HCT116 (cell line): ENCODE measurements around the gene CELF2.

Experiments
- EGR1 ChIP-seq: IDR thresholded peaks from 2 replicates; pipeline ENCODE4 v1.6.1; 2012; ENCODE audit warnings: low read depth
- EZH2 ChIP-seq: fragments of 200-600 bp; sonication (generic); IDR thresholded peaks from 2 replicates; pipeline ENCODE4 v1.6.1; 2017; ENCODE audit warnings: antibody characterized with exemption, mixed run types
- POLR2A ChIP-seq: IDR thresholded peaks from 2 replicates; pipeline ENCODE4 v1.7.0; 2011; ENCODE audit warnings: borderline replicate concordance; ENCODE audit not compliant: insufficient read depth, insufficient read length; ENCODE audit errors: extremely low read depth
- POLR2AphosphoS5 ChIP-seq: IDR thresholded peaks from 2 replicates; pipeline ENCODE4 v1.6.1; 2011; ENCODE audit warnings: mild to moderate bottlenecking, low read depth, low read length, moderate library complexity
- SIN3A ChIP-seq: IDR thresholded peaks from 2 replicates; pipeline ENCODE4 v1.6.1; 2012; ENCODE audit warnings: low read depth
- YY1 ChIP-seq: IDR thresholded peaks from 2 replicates; pipeline ENCODE4 v1.6.1; 2011; ENCODE audit warnings: low read length, low read depth, moderate library complexity, mild to moderate bottlenecking; ENCODE audit not compliant: insufficient replicate concordance; ENCODE audit errors: extremely low read depth
- ZFX ChIP-seq: fragments of 450-650 bp; IDR thresholded peaks from 2 replicates; pipeline ENCODE4 v1.6.1; 2017
- TF ChIP-seq, protein P1 (sequence below), 3 experiments: fragments of 200-600 bp in 1 of 3; sonication (generic) in 1 of 3; IDR thresholded peaks in 2 of 3; conservative IDR thresholded peaks in 1 of 3; 2 replicates each; pipeline ENCODE4 v1.5.1; 2012 to 2017; ENCODE audit warnings: low read depth in 2 of 3, low read length in 2 of 3, antibody characterized with exemption in 1 of 3, borderline replicate concordance in 1 of 3, control low read depth in 1 of 3, mild to moderate bottlenecking in 1 of 3, mixed read lengths in 1 of 3, mixed run types in 1 of 3, moderate library complexity in 1 of 3; ENCODE audit not compliant: insufficient read depth in 1 of 3
- TF ChIP-seq, protein P2 (sequence below): IDR thresholded peaks from 2 replicates; pipeline ENCODE4 v1.6.1; 2012

- TF ChIP-seq, protein P1, sequence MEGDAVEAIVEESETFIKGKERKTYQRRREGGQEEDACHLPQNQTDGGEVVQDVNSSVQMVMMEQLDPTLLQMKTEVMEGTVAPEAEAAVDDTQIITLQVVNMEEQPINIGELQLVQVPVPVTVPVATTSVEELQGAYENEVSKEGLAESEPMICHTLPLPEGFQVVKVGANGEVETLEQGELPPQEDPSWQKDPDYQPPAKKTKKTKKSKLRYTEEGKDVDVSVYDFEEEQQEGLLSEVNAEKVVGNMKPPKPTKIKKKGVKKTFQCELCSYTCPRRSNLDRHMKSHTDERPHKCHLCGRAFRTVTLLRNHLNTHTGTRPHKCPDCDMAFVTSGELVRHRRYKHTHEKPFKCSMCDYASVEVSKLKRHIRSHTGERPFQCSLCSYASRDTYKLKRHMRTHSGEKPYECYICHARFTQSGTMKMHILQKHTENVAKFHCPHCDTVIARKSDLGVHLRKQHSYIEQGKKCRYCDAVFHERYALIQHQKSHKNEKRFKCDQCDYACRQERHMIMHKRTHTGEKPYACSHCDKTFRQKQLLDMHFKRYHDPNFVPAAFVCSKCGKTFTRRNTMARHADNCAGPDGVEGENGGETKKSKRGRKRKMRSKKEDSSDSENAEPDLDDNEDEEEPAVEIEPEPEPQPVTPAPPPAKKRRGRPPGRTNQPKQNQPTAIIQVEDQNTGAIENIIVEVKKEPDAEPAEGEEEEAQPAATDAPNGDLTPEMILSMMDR (IDR thresholded peaks at IDR 0.05 in 2 of 3, conservative IDR thresholded peaks at IDR 0.05 in 1 of 3; ENCODE audit: borderline replicate concordance in 1 of 3, insufficient read depth in 1 of 3, low read depth in 2 of 3, low read length in 2 of 3) = no peak
- no peak for TF ChIP-seq SIN3A
- no peak for TF ChIP-seq ZFX
- no peak for TF ChIP-seq POLR2A
- no peak for TF ChIP-seq EGR1
- no peak for TF ChIP-seq POLR2AphosphoS5
- TF ChIP-seq YY1 = no peak
- no peak for TF ChIP-seq EZH2
- TF ChIP-seq, protein P2, sequence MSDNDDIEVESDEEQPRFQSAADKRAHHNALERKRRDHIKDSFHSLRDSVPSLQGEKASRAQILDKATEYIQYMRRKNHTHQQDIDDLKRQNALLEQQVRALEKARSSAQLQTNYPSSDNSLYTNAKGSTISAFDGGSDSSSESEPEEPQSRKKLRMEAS = no peak
Observed at GRCh38 chr10:10996966-10997620, 20.6 kb upstream of the CELF2 start.
